GM18520 (cell line): Measurements from ENCODE around the gene OBP2B.
"Not testable (repeated sequence)": the region's sequence is repeated elsewhere in the genome, so short reads cannot be mapped to it uniquely, and the experiment has no call there.

Experiments used
- ATAC-seq: cut with Tn5 transposase; IDR thresholded peaks from one replicate; pipeline ENCODE4 v1.9.1; 2021; ENCODE audit not compliant: unreplicated experiment

The OBP2B gene

GRCh38 chr9:133208880-133209300 is at the start of gene OBP2B:
Gene OBP2B, minus strand, starts transcription at chr9:133209250. Its CDS starts 51 bp downstream, at chr9:133209199.
- ATAC-seq: not testable (repeated sequence)

DNA sequence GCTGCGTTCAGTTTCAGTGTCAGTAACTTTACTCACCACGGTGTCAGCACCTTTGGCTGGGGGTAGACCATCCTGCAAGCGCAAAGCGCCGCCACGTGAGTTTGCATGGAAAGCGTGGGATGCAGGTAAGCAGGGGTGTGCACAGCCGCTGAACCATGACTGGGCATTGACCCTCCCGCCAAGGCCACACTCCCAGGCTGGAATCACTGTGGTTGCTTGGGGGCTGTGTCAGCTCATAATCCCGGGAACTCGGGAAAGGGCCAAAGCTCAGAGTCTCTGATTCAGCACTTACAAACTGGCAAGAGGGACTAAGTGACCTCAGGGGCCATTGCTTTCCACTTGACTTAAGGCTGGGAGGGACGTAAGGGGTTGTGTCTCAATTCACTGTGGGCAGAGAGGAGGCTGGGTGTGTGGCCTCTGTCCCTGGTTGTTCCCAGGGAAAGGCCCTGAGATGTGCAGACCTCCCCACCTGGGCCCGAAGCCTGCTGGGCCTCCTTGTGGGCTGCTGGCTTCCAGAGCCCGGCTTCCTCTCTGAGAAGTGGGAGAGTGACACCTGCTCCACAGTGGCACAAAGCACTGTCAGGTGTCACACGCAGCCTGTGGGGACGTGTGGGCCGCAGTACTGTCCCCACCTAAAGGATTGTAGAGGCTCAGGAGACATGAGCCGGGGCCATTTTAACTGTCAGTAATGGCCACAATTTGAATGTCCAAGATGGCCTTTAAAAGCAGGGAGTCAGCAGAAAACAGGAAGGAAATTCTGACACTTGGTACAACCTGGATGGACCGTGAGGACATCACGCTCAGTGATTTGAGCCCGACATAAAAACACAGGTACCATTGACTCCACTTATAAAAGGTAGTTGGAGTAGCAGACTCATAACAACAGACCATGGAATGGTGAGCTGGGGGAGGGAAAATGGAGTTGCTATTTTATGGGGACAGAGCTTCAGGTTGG is 49.3 kb upstream of the OBP2B start:
- ATAC-seq: no peak

- ATAC-seq: no peak
Measured at GRCh38 chr9:133257465-133257956, 48.5 kb upstream of the OBP2B start.

DNA sequence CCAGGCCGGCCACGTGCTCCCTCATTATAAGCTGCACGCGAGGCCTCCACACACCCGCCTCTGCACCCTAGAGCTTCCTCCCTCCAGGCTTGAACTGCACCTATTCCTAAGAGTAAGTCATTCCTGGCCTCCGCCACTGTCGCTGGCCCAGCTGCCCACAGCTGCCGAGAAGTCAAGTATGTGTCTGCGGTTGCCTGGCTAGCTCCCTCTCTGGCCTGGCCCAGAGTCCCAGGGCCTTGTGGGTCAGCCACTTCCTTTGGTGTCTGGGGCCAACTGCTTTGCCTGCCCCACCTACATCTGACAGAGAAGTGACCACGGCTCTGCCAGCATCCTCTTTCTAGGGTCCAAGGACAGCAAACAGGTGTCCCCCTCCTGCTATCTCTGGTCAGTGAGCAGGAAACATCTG is 47.6 kb upstream of the OBP2B start:
- ATAC-seq: no peak

DNA sequence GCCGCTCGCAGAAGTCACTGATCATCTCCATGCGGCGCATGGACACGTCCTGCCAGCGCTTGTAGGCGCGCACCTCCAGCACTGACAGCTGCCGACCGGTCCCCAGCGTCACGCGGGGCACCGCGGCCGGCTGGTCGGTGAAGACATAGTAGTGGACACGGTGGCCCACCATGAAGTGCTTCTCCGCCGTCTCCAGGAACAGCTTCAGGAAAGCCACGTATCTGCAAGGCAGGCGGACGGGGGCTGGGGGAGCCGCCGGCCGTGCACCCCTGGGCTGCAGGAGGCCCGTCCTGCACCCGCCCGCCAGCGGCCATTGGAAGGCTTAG is 47.0 kb upstream of the OBP2B start:
- ATAC-seq: no peak

GRCh38 chr9:133255371-133256135 is 46.5 kb upstream of the OBP2B start:
- ATAC-seq: no peak

DNA sequence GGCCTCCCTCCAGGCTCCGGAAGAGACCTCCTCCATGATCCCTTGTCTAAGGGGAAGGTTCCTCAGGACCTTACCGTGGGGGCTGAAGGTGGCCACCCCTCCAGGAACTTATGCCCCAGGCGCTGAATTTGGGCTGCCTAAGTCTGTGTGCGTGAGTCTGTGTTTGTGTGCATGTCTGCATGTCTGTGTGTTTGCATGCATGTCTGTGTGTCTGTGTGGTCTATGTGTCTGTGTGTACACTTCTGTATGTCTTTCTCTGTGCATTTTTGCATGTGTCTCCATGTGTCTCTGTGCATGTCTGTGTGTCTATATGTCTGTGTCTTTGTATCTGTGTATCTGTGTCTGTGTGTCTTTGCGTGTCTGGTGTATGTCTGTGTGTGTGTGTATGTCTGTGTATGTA is 45.4 kb upstream of the OBP2B start:
- ATAC-seq: no peak

DNA sequence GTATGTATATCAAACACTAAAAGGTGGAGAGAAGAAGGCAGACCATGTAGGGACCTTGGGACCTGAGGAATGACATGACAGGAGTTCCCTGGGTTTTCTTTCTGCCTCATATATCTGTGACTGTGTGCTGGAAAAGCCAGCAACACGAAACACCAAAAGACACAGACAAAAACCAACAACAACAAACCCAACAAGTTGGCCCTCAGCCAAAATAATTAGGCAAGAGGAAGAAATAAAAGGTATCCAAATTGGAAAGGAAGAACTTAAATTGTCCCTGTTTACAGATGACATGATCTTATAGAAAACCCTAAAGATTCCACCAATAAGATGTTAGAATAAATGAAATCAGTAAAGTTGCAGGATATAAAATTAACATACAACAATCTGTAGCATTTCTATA is 44.2 kb upstream of the OBP2B start:
- ATAC-seq: no peak

DNA sequence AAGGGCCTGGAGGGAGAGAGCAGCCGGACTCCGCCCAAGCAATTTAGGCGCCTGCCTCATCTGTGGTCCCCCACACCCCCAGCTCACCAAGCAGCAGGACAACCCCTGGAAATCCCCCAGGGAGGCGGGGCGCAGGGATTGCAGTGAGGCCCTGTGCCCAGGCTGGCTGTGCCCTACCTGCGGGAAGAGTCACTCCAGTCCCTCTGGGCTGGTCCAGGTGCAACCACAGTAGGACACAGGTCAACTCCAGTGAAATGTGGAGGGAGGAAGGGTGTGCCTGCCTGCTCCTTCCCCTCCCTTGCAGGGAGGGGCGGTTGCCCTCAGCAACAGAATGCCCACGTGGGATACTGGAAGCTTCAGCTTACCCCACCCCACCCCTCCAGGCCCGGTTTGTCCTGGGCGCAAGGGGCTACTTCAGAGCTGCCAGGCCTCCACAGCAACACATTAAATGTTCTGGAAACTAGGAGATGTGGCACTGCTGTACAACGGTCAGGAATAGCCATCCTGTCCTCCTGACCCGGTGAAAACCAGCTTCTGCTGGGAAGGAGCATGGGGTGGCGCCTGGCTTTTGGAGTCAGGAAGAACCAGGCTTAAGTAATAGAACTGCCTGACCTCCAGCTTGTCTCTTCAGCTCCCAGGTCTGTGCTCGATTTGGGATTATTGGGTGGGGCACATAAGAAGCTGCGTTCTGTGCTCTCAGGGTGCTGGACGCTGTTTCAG is 43.4 kb upstream of the OBP2B start:
- no peak for ATAC-seq

DNA sequence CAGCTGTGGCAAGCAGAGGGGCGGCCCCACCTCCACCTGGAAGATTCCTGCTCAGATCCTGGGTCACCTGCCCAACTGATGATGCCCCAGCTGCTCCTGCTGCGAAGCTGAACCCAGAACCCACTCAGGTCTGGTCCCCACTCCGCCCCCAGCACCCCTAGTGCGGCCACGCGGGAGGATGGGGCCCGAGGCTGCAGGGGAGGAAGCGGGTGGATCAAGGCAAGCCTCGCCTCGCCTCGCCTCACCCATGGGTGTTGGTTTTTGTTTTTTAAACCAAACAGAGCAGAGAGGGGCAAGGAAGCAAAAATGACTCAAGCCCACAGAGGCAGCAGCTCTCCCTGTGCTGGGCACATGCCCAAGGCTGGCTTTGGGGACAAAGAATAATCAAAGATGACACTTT is 42.7 kb upstream of the OBP2B start:
- no peak for ATAC-seq

DNA sequence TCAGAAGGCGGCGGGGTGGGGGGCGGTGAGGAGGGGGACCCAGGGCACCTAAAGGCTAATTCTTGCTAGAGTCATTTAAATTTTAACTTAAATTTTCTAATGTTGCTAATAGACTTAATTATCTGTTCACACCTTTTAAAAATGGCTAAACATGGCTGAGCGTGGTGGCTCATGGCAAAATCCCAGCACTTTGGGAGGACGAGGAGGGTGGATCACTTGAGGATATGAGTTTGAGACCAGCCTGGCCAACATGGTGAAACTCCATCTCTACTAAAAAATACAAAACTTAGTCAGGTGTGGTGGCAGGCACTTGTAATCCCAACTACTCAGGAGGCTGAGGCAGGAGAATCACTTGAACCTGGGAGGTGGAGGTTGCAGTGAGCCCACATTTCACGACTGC is 42.2 kb upstream of the OBP2B start:
- ATAC-seq: not testable (repeated sequence)

DNA sequence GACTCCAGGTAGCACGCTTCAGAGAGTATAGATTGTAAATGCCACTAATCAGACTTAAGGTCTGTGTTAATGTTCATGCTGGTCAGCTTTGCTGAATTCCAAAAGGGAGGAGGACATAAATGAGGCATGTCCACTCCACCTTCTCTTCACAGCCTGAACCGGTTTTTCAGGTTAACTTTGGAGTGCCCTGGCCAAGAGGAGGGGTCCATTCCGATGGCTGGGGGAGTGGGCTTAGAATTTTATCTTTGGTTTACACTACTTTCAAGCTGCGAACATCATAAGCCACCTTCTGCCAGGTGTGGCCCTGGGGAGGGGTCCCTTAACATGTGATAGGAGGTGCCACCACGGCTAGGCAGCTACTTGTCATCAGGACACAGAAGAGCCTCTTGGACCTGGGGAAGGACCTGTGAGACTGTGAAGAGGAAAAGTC is 41.7 kb upstream of the OBP2B start:
- no peak for ATAC-seq

- ATAC-seq: no peak
Measured at GRCh38 chr9:133249337-133249736, 40.3 kb upstream of the OBP2B start.

DNA sequence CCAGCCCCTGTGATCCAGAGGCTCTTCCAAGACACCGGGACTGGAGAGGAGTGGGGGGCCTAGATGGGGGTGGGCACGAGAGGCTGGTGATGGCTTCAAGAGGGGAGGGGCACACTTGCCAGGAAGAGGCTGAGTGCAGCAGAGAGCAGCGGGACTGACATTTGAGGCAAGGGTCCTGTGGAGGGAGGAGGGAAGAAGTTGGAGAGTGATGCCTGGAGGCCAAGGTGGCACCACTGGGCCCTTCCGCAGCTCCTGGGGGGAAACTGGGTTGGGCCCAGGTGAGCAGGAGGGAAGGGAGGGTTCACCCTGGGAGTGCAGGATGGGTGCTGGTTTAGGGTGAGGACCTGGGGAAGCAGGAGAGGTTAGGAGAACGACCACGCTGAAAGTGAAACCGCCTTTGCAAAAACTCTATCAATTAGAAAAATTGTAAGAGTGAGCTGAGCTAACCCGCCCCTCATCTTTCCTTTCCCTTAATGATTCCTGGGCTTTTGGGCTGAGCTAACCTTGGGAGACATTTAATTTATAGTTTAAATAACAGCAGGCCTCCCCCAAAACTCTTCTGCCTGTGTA is 39.8 kb upstream of the OBP2B start:
- no peak for ATAC-seq

DNA sequence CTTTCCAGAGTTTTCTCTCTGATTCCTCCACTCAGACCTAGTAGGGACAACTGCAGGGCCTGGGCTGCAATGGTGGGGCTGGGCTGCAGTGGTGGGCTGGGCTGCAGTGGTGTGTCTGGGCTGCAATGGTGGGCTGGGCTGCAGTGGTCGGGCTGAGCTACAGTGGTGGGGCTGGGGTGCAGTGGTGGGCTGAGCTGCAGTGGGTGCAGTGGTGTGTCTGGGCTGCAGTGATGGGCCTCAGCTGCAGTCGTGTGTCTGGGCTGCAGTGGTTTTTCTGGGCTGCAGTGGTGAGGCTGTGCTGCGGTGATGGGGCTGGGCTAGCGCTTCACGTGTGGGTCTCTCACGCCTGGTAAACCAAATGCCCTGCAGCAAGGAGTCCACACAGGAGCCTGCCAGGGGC is 38.6 kb upstream of the OBP2B start:
- ATAC-seq: no peak

- no peak for ATAC-seq
Measured at GRCh38 chr9:133246991-133247390, 37.9 kb upstream of the OBP2B start.

- ATAC-seq: no peak
Measured at GRCh38 chr9:133246562-133246961, 37.5 kb upstream of the OBP2B start.

- ATAC-seq: no peak
Measured at GRCh38 chr9:133242991-133243390, 33.9 kb upstream of the OBP2B start.

- no peak for ATAC-seq
Measured at GRCh38 chr9:133242241-133242640, 33.2 kb upstream of the OBP2B start.

DNA sequence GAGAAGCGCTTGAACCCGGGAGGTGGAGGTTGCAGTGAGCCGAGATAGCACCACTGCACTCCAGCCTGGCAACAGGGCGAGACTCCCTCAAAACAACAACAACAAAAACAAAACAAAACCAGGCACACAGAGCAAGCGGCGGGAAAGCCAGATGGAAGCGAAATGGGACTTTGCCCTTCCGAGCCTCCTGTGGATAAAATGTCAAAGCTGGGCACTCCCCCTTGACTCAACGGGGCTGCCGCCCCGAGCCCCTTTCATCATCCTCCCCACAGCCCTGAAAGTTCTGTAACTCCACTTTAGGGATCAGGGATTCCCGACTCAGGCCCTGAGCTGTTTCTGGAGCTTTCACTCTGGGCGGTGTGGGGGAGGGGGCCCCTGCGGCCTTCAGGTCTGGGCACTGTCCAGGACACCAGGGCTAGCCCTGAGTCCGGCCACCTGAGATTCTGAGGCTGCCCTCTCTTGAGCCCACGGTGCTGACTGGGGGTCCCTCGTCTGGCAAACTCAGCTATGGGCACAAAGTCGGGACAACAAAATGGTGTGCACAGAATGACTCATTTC is 30.6 kb upstream of the OBP2B start:
- ATAC-seq: no peak
